ENCODE data around the gene DAPK1.
"Not testable (repeated sequence)": the region's sequence is repeated elsewhere in the genome, so short reads cannot be mapped to it uniquely, and the experiment has no call there.

Gene DAPK1

GRCh38 chr9:87546704-87547103 lies 49.0 kb downstream of the DAPK1 start:
- TF ChIP-seq, protein P1, sequence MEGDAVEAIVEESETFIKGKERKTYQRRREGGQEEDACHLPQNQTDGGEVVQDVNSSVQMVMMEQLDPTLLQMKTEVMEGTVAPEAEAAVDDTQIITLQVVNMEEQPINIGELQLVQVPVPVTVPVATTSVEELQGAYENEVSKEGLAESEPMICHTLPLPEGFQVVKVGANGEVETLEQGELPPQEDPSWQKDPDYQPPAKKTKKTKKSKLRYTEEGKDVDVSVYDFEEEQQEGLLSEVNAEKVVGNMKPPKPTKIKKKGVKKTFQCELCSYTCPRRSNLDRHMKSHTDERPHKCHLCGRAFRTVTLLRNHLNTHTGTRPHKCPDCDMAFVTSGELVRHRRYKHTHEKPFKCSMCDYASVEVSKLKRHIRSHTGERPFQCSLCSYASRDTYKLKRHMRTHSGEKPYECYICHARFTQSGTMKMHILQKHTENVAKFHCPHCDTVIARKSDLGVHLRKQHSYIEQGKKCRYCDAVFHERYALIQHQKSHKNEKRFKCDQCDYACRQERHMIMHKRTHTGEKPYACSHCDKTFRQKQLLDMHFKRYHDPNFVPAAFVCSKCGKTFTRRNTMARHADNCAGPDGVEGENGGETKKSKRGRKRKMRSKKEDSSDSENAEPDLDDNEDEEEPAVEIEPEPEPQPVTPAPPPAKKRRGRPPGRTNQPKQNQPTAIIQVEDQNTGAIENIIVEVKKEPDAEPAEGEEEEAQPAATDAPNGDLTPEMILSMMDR (IDR thresholded peaks at IDR 0.05; ENCODE audit: extremely low read depth, missing control alignments), result no peak
- DNase-seq (ENCODE audit: low spot score), result no peak

DNA sequence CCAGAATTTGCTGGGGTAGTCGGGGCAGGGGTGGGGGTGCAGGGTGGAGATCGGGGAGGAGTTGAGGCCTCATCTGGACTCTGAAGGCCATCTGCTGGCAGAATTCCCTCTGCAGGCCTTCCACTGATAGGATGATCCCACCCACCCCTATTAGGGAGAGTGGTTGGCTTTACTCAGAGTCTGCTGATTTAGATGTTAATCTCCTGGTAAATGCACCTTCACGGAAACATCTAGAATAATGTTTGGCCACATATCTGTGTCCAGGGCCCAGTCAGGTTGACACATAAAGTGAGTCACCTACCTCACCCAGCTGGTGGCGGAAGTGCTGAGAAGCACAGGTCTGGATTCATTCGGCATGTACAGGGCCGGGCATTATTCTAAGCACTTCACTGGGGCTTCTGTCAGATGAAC lies 50.0 kb downstream of the DAPK1 start:
- no peak for DNase-seq (ENCODE audit: low spot score)
- TF ChIP-seq, protein P1 (IDR thresholded peaks at IDR 0.05; ENCODE audit: extremely low read depth, missing control alignments), result no peak

DNA sequence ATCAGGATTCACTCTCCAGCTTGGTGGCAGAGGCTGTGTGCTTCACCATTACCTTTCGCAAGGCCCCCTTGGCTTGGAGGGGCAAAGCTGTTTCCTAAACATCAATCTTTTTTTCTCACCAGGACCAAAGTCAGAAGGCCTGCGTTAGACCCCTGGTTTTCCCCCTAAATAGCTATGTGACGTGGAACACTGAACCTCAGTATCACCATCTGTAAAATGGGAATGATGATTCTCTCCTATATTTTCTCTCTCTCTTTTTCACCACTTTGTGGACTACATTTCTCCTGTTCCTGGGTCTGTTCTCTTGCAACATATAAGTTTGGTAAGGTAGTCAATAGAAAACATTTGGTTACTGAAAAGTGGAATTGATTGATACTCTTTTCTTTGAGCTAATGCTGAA lies 50.5 kb downstream of the DAPK1 start:
- no peak for DNase-seq (ENCODE audit: low spot score)
- TF ChIP-seq, protein P1 (IDR thresholded peaks at IDR 0.05; ENCODE audit: extremely low read depth, missing control alignments), result no peak

GRCh38 chr9:87549088-87549487 lies 51.4 kb downstream of the DAPK1 start:
- DNase-seq (ENCODE audit: low spot score), result not testable (repeated sequence)

DNA sequence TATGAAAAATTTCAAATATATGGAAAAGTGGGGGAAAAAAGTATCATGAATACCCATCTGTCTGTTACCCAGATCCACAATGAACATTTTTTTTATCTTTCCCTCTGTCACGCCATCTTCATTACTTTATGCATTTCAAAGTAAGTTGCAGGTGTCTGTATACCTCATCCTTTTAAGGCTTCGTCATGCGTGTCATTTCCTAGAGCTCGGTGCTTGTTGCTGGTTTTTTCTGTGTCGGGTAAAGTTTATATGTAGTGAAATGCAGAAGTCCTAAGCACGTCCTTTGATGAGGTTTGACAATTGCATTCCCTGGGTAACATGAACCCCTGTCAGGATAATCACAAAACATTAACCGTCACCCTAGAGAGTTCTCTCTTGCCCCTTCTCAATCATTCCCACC lies 52.1 kb downstream of the DAPK1 start:
- TF ChIP-seq, protein P1 (IDR thresholded peaks at IDR 0.05; ENCODE audit: extremely low read depth, missing control alignments), result no peak
- no peak for DNase-seq (ENCODE audit: low spot score)

DNA sequence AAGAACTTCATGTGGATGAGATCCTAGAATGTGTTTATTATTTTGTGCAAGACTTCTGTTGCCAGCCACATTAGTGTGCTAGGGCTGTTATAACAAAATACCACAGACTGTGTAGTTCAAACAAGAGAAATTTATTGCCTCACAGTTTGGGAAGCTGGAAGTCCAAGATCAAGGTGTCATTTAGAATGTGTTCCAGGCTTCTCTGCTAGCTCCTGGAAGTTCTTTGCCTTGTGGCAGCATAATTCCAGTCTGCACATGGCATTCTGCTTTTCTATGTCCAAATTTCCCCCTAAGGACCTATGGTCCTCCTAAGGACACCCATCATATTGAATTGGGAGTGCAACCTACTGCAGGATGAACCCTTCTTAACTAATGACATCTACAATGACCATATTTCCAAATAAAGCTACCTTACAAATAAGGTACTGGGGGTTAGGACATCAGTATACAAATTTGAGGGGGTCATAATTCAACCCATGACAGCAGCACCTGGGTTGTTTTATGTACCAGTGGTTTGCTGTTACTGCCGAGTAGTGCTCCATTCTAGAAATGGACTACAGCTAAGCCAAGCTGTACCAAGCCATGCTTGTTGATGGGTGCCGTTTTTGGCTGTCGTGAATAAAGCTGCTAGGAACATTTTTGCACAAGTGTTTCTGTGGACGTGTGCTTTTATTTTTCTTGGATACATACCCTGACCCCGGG lies 52.7 kb downstream of the DAPK1 start:
- DNase-seq (ENCODE audit: low spot score), result no peak

GRCh38 chr9:87551772-87552217 lies 54.1 kb downstream of the DAPK1 start:
- TF ChIP-seq, protein P1 (IDR thresholded peaks at IDR 0.05; ENCODE audit: extremely low read depth, missing control alignments), result no peak
- no peak for DNase-seq (ENCODE audit: low spot score)

More for the DNA sequence above, 52.7 kb downstream of the DAPK1 start:
- TF ChIP-seq, protein P1 (IDR thresholded peaks at IDR 0.05; ENCODE audit: extremely low read depth, missing control alignments), result no peak
